Central memory CD8-positive, alpha-beta T cell (primary cell): Measurements from ENCODE around the gene KRTAP10-1.

Source experiments
- ATAC-seq: fragments of 150-1000 bp; cut with Tn5 transposase; replicated peaks from 2 replicates; pipeline ENCODE4 v1.10.0; 2022; ENCODE audit warnings: mild to moderate bottlenecking, moderate FRiP score, moderate number of reproducible peaks; ENCODE audit not compliant: poor library complexity, severe bottlenecking; ENCODE audit errors: extremely low read depth
- DNase-seq, 2 donors: peaks; one replicate each; pipeline ENCODE4 v3.0.0; 2021; ENCODE audit warnings: low spot score in 2 of 2
- H3K27ac Mint-ChIP-seq: one replicate; pipeline ENCODE4 v1.8.0; 2022; ENCODE audit warnings: low read depth, mild to moderate bottlenecking, moderate library complexity, mixed read lengths
- H3K27me3 Mint-ChIP-seq: one replicate; pipeline ENCODE4 v1.8.0; 2022; ENCODE audit warnings: mixed read lengths
- H3K36me3 Mint-ChIP-seq: one replicate; pipeline ENCODE4 v1.8.0; 2022; ENCODE audit warnings: mild to moderate bottlenecking, moderate library complexity, mixed read lengths; ENCODE audit not compliant: insufficient read depth
- H3K4me1 Mint-ChIP-seq: one replicate; pipeline ENCODE4 v1.8.0; 2022; ENCODE audit warnings: mixed read lengths
- H3K4me3 Mint-ChIP-seq: one replicate; pipeline ENCODE4 v1.8.0; 2022; ENCODE audit warnings: mild to moderate bottlenecking, moderate library complexity, mixed read lengths
- H3K9me3 Mint-ChIP-seq: one replicate; pipeline ENCODE4 v1.8.0; 2022; ENCODE audit warnings: mixed read lengths

Gene KRTAP10-1

DNA sequence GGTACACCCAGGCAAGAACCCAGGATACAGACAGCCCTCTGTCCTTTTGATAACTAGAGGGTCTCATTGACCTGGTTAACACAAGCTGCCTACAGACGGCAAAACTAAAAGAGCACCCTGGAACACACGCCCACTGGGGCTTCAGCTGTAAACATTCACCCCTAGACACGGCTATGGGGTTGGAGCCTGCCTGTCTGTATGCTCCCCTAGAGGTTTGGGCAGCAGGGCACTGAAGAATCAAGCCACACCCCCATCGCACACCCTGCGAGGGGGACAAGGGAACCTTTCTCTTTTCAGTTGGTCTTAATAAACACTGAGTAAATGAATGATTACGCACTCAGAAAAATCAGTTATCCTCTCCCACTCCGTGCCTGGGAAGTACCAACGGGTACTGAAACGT is 49.2 kb downstream of the KRTAP10-1 start:
- no peak overlapping the region for H3K27ac Mint-ChIP-seq
- H3K36me3 Mint-ChIP-seq = peaks cover 2% of the 10 kb centered on the region
- no peak for DNase-seq
- peaks cover 9% of the 10 kb centered on the region for H3K9me3 Mint-ChIP-seq
- H3K4me3 Mint-ChIP-seq = no peak overlapping the region
- no peak for ATAC-seq
- peaks cover 59% of the 10 kb centered on the region for H3K27me3 Mint-ChIP-seq
- no peaks in the 10 kb centered on the region for H3K4me1 Mint-ChIP-seq

DNA sequence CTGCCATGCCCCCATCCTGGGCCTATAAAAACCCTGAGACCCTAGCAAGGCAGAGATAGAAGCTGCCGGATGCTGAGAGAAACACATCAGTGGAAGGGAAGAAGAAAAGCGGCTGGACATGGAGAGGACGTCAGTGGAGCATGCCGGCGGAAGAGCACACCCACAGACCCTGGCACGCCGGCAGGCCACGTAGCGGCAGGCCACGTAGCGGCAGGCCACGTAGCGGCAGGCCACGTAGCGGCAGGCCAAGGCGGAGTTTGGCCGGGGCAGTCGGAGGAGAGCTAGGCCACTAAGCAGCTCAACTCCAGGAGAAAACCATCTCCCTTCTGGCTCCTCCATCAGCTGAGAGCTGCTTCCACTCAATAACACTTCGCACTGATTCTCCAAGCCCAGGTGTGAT is 49.6 kb downstream of the KRTAP10-1 start:
- Mint-ChIP-seq H3K27me3 (peaks cover 57% of the 10 kb centered on the region), H3K27ac (no peak overlapping the region), H3K4me1 (no peaks in the 10 kb centered on the region), H3K36me3 (peaks cover 2% of the 10 kb centered on the region), H3K4me3 (no peak overlapping the region), H3K9me3 (peaks cover 9% of the 10 kb centered on the region)
- no peak for DNase-seq
- ATAC-seq = no peak

DNA sequence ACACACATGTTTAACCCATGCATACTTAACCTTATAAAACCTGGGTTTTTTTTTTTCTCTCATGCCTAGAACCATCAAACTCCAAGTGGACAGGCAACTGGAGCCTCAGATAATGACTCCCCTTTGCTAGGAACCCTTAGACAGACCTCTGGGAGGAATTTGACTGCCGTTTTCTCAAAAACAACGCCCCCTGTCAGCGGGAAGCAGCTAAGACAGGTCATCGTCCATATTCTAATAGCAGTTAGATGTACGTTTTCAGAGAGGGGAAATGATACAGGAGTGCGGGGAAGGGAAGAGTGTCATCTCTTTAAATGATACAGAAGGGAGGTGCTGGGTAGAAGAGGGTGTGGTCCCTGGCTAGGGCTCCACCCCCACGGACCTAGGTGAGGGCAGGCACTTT is 50.0 kb downstream of the KRTAP10-1 start:
- ATAC-seq = no peak
- peaks cover 9% of the 10 kb centered on the region for H3K9me3 Mint-ChIP-seq
- H3K4me1 Mint-ChIP-seq = no peaks in the 10 kb centered on the region
- peaks cover 2% of the 10 kb centered on the region for H3K36me3 Mint-ChIP-seq
- no peak for DNase-seq
- H3K27ac Mint-ChIP-seq = no peak overlapping the region
- H3K4me3 Mint-ChIP-seq = no peak overlapping the region
- peaks cover 53% of the 10 kb centered on the region for H3K27me3 Mint-ChIP-seq
